VCaP (cell line): Measurements from ENCODE around the gene PAK4.

Experiments used
- H3K27ac ChIP-seq: fragments of 450-650 bp; 2 replicates; pipeline ENCODE4 v1.5.1; 2017
- TF ChIP-seq, protein P1 (sequence below): fragments of 450-650 bp; conservative IDR thresholded peaks from 2 replicates; pipeline ENCODE4 v1.5.1; 2017; ENCODE audit warnings: mild to moderate bottlenecking, moderate library complexity

PAK4 gene

DNA sequence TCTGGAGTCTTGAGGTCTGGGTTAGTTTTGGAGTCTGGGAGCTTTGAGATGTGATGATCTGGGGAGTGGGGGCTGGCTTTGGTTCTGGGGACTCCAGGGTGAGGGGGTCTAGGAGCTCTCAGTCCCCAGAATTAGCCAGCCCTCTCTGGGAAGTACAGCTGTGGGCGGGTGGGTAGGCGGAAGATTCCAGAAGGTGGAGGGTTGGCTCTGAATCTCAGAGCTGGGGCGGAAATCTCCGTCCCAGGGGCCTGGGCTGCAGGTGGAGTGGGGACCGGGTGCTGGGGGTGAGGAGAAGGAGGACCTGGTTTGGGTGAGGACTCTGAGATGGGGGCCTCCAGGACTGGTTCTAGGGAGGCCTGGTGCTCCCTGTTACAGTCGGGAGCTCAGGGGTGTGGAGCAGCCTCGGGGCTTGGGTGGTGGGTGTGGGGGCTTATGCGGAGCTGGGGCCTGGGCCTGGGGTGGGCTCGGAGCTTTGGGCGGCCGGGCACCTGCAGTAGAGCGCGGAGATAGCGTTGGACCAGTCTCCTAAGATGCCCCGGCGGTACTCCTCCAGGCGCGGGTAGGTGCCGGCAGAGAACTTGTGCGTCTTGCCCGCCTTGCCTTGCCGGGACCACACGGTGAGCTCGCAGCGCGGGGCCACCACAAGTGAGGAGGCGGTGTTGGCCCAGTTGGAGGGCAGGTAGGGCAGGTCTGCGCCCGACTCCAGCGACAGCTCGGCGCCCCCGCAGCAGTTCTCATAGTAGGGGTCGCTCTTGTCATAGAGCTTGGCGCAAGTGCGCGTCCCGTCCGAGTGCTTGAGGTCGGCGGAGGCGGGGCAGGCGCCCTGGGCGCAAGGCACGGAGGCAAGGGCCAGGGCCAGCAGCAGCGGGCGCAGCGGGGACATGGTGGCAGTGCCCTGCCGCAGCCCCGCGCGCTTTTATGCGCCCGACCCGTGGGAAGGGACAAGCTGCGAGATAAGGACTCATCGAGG is 78.1 kb downstream of the PAK4 start, which contains the start of gene SYCN:
Gene SYCN (minus strand): TSS at position 892 of the 970 bp plus-strand sequence. CDS start 9 bp downstream, at position 883.
- no peak within 1 kb of the TSS for H3K27ac ChIP-seq
- TF ChIP-seq, protein P1, sequence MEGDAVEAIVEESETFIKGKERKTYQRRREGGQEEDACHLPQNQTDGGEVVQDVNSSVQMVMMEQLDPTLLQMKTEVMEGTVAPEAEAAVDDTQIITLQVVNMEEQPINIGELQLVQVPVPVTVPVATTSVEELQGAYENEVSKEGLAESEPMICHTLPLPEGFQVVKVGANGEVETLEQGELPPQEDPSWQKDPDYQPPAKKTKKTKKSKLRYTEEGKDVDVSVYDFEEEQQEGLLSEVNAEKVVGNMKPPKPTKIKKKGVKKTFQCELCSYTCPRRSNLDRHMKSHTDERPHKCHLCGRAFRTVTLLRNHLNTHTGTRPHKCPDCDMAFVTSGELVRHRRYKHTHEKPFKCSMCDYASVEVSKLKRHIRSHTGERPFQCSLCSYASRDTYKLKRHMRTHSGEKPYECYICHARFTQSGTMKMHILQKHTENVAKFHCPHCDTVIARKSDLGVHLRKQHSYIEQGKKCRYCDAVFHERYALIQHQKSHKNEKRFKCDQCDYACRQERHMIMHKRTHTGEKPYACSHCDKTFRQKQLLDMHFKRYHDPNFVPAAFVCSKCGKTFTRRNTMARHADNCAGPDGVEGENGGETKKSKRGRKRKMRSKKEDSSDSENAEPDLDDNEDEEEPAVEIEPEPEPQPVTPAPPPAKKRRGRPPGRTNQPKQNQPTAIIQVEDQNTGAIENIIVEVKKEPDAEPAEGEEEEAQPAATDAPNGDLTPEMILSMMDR = no peak

- TF ChIP-seq, protein P1 = no peak
- no peak overlapping the region for H3K27ac ChIP-seq
Observed at GRCh38 chr19:39205449-39205764, 79.8 kb downstream of the PAK4 start.

DNA sequence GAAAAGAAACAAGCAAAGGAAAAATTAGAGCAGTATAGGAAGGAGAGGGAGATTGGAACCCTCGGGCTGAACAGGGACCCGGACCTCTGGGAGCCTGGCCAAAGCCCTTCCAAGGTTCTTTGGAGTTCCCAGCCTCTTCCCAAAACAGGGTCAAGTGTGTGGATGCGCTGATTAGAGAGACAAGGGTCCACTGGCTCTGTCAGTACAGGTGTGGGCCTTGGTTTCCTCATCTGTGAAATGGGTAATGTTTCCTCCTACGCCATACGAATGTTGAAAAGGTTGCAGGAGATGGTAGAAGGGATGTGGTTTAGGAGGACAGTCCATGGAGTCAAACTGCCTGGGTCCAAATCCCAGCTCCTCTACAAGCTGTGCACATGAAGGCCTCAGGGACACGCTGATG is 80.5 kb downstream of the PAK4 start:
- TF ChIP-seq, protein P1 = no peak
- no peak overlapping the region for H3K27ac ChIP-seq

DNA sequence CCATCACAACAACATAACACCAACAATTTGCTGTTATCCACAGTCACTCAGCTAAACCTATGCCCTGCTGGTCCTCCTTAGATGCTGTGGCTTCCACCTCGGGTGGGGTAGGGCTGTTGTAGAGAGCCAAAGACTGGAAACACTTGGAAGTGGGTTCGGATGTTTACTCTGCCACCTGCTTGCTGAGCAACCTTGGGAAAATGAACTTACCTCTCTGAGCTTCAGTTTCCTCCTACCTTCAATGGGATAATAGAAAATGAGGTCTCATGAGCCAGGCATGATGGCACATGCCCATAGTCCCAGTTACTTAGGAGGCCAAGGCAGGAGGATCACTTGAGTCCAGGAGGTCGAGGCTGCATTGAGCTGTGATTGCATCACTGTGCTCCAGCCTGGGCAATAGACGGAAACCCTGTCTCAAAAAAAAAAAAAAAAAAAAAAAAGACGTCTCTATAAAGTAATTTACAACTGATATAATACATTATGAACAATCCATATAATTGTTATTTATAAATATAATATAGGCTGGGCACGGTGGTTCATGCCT is 81.8 kb downstream of the PAK4 start:
- TF ChIP-seq, protein P1 = no peak
- H3K27ac ChIP-seq = no peak overlapping the region

- H3K27ac ChIP-seq = no peak overlapping the region
- TF ChIP-seq, protein P1 = no peak
Observed at GRCh38 chr19:39208175-39208795, 82.7 kb downstream of the PAK4 start.

GRCh38 chr19:39209196-39209595 is 83.6 kb downstream of the PAK4 start:
- no peak overlapping the region for H3K27ac ChIP-seq
- TF ChIP-seq, protein P1 = no peak

- H3K27ac ChIP-seq = no peak overlapping the region
- TF ChIP-seq, protein P1 = no peak
Observed at GRCh38 chr19:39211731-39212374, 86.3 kb downstream of the PAK4 start.
